Fibroblast of pulmonary artery (primary cell): ENCODE data around the gene GAL3ST1.
"Not testable (repeated sequence)": the region's sequence is repeated elsewhere in the genome, so short reads cannot be mapped to it uniquely, and the experiment has no call there.

Experiments used
- DNase-seq: peaks from one replicate; pipeline ENCODE4 v3.0.0-alpha.2; 2010; ENCODE audit warnings: low read depth
- H3K4me3 ChIP-seq: replicated peaks from 2 replicates; pipeline ENCODE4 v1.5.1; 2011; ENCODE audit warnings: low read depth, mild to moderate bottlenecking, control low read depth, low read length, moderate library complexity
- CTCF ChIP-seq: IDR thresholded peaks from 2 replicates; pipeline ENCODE4 v1.5.1; 2011; ENCODE audit warnings: mild to moderate bottlenecking, control low read depth, low read length, inconsistent platforms; ENCODE audit errors: missing control alignments

Gene GAL3ST1

DNA sequence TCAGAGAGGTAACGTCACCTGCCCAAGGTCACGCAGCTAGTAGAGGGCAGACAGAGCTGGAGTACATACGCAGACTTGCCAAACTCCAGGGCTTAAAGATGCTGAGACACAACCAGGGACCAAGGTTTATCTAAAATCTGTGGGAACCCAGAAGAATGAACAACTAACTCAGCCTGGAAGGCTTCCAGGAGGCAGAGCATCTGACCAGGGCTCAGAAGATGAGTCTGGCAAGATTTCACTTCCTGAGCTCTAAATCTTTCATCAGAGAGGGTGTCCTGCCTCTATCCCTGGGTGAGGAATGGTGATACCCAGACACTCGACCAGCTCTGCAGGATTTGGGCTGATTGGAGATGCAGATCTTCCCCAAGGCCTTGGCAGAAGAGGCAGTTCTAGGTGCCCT is 9.1 kb downstream of the GAL3ST1 start:
- no peak for DNase-seq
- TF ChIP-seq CTCF, result no peak

GRCh38 chr22:30564761-30565119 is 9.7 kb downstream of the GAL3ST1 start:
- TF ChIP-seq CTCF, result no peak
- H3K4me3 ChIP-seq, result no peak overlapping the region
- no peak for DNase-seq

More for the DNA sequence above, 9.1 kb downstream of the GAL3ST1 start:
- H3K4me3 ChIP-seq, result no peak overlapping the region

- TF ChIP-seq CTCF, result no peak
- no peak overlapping the region for H3K4me3 ChIP-seq
- no peak for DNase-seq
Observed at GRCh38 chr22:30564045-30564760, 10.3 kb downstream of the GAL3ST1 start.

DNA sequence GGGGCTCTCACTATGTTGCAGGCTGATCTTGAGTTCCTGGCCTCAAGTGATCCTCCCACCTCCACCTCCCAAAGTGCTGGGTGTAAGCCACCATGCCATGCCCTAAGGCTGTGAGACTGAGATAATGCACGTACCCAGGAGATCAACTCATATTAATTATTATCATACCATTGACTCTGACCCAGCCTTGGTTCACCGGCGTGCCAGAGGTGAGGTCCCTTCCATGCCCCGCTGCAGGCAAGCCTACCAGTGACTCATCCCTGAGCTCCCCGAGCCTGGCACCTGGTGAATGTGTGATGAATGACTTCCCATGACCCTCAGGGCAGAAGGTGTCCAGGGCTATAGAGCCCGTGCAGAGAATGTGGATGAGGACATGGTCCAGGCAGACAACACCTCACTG is 12.1 kb downstream of the GAL3ST1 start:
- TF ChIP-seq CTCF, result no peak
- no peak for DNase-seq
- no peak overlapping the region for H3K4me3 ChIP-seq

DNA sequence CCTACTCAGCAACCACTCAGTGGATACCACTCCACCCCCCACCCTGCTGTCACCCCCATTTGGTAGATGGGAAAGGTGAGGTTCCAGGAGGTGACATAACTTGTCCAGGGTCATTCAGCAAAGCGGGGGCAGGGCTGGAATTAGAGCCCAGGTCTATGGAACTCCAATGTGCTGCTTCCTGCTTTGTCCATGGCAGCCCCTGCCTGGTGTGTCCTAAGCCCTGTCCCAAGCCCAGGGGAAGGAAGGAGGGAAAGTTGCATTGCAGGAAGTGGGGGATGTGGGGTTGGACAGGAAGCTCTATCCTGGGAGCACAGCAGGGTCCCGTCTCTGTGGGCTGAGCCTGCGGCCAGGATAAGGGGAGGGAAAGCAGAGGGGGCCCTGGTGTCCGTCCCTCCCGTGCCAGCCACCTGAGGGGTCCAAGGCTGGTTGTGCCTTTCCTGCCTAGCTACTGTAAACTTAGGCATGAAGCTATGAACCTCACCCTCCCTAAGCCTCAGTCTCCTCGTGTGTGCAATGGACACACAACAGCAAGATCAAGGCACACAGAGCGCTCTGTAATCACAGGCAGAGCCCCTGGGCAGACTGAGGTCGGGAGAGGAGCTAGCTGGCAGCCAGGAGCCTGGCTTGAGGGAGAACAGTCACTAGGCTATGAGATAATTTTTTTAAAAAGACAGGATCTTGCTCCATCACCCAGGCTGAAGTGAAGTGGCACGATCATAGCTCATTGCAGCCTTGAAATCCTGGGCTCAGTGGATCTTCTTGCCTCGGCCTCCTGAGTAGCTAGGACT is 12.9 kb downstream of the GAL3ST1 start:
- no peak for DNase-seq
- H3K4me3 ChIP-seq, result no peak overlapping the region
- TF ChIP-seq CTCF, result no peak

GRCh38 chr22:30560643-30561202 is 13.7 kb downstream of the GAL3ST1 start:
- DNase-seq, H3K4me3 ChIP-seq: not testable (repeated sequence)

DNA sequence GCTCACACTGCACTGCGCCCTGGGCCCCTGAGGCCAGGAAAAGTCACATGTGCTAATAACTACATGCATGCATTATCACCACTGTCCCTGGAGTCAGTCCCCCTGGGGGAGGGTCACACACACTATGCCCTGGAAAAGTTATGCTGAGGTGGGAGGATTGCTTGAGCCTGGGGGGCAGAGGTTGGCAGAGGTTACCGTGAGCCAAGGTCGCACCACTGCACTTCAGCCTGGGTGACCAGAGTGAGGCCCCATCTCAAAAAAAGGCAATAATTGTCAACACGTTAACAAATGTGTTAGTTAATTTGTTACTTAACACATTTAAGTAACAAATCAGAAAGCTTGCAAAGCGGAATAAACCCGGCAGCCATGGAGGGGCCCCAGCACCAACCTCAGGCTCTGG is 14.6 kb downstream of the GAL3ST1 start:
- TF ChIP-seq CTCF, result no peak
- no peak for DNase-seq
- no peak overlapping the region for H3K4me3 ChIP-seq
